HG03108 (cell line): ENCODE measurements around the gene RTL9.
"Not testable (repeated sequence)": the region's sequence is repeated elsewhere in the genome, so short reads cannot be mapped to it uniquely, and the experiment has no call there.

Source experiments
- ATAC-seq: cut with Tn5 transposase; IDR thresholded peaks from one replicate; pipeline ENCODE4 v1.9.1; 2021; ENCODE audit warnings: moderate library complexity; ENCODE audit not compliant: unreplicated experiment

The RTL9 gene

GRCh38 chrX:110358548-110358947, at the start of gene RTL9:
TSS of gene RTL9 (plus strand) at chrX:110358848. CDS start at chrX:110450618, 91,770 bp downstream.
- no peak for ATAC-seq

DNA sequence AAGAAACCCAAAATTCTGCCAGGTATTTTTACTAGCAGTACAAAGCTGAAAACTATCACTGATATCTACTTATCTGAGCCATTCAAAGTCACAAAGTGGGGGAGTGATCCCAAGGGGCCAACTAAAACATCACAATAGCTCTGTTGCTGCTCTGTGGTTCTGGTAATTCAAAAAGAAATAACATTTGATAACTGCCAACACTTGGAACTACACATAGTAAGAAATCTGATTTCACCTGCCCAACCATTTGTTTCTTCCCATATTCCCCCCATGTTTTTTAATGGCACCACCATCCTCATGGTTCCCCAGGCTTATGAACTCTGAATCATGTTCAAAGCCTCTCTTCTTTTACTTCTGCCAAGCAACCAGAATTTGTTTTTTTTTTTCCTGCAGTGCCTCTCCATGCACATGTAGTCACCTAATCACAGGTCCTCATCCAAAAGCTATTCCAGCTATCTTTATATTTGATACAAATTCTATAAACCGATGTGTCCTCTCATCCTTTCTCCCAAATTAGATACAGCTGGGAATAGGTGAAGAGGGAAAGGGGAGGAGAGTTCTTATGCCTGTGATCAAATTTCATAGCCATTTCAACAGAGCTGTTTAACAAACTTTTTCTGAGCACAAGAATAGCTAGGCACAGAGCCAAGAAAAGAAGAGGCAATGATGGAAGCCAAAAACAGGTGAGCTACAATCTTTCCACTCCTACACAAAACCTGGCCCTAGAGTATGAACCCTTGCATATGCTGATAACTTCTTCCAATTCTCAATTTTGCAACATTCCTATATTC, 48.5 kb upstream of the RTL9 start:
- no peak for ATAC-seq

DNA sequence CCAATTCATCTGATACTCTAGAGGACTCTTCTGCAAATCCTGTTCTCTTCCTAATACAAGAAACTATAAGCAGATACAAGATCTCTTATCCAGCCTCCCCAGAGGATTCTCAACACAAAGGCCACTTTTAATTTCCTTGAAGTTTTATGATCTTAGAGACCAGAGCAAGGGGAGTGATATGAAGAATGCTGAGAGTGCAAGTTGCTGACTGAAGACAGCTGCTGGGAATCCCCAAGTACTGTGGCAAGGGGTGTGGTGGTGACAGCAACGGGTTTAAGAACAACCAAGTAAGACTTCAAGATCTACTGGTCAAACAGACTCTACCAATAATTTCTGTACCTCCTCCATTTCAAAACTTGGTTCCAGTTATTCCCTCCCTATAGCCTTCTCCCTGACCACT, 47.8 kb upstream of the RTL9 start:
- ATAC-seq, result peak; percentile 65

GRCh38 chrX:110311437-110312230, 47.0 kb upstream of the RTL9 start:
- no peak for ATAC-seq

GRCh38 chrX:110315551-110315950, 43.1 kb upstream of the RTL9 start:
- ATAC-seq, result no peak

- ATAC-seq, result no peak
These were observed 42.1 kb upstream of the RTL9 start for GRCh38 chrX:110316351-110317060.

- peak; percentile 12 for ATAC-seq
These were observed 41.4 kb upstream of the RTL9 start for GRCh38 chrX:110317061-110317819.

DNA sequence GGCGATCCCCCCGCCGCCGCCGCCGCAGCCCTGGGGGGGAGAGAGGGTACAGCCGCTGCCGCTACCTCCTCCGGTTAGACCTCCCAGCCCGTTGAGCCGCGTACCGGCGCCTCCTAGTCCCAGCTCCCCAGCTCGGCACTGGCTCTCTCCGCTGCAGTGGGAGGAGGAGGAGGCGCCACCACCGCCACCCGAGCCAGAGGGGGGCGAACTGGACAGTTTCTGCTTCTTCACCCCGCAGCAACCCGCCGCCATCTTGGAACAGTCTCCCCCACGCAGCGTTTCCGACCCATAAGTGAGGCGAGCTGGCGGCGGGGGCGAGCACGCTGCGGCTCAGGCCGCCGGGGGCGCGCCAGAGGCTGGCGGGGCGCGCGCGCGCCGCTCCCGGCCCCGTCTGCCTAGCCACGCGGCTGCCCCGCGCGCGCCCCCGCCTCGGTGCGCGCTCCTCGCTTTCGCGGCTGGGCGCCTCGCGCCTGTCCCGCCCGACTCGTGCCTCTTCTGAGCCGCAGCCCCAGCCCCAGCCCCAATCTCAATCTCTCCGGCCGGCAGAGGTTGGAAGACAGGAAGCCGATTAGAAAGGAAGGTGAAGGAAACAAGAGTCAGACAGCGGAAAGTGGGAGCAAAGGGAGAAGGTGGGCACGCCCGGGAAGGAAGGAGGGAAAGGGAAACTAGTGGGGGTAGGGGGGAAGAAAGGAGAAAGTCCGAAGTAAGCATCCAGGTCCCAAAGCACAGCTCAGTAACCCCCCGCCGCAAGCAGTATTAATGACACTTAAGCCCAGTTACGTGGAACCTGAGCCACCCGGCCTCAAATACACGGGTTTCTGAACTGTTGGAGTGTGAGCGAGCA, 40.6 kb upstream of the RTL9 start, which contains the start of gene AMMECR1:
TSS of gene AMMECR1 (minus strand) at position 266 of the 844 bp plus-strand sequence. CDS start at position 252, 14 bp downstream.
- ATAC-seq, result peak; percentile 57

- no peak for ATAC-seq
These were observed 40.0 kb upstream of the RTL9 start for GRCh38 chrX:110318664-110318968.

DNA sequence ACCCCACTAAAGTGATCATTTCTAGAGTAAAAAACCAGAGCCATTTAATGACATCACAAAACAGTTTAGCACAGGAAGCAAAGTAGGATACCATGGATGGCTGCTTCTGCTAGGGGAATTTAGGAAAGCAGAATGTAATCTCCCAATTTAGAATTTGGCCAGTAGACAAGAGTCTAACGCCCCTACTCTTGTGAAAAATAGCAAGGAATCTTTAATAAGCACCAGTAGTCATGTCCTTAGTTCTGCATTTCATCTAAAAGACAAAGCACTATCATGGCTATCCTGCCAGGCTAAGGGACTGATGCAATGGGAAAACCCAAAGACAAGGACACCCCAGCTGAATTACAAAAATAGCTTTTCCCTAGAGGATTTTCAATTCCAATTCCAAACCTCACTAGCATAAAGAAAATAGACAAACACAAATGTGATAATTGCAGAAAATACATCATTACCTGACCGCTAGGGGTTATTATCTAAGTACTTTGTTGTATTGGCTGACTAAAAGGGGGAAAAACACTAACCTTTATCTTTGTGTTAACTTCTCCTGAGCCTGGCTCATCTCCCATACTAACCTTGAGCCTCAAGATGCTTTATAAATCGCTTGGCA, 38.2 kb upstream of the RTL9 start:
- no peak for ATAC-seq

GRCh38 chrX:110321081-110321480, 37.6 kb upstream of the RTL9 start:
- no peak for ATAC-seq

DNA sequence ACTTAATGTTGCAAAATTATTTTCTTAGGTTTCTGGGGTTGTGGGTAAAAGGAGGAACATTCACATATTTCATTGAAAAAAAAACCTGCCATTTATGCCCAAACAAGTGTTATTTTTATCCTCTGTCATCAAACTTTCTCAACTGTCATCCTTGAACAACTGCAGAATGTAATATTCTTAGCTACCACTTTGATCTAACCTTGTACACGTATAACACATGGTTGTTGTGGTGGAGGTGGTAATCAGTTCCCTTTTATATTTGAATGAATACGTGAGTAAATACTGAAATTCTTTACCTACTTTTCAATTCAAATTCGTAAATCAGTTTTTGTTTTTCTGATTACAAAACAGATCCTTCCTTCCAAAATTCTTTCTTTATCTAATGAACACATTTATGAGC, 37.0 kb upstream of the RTL9 start:
- ATAC-seq, result no peak

DNA sequence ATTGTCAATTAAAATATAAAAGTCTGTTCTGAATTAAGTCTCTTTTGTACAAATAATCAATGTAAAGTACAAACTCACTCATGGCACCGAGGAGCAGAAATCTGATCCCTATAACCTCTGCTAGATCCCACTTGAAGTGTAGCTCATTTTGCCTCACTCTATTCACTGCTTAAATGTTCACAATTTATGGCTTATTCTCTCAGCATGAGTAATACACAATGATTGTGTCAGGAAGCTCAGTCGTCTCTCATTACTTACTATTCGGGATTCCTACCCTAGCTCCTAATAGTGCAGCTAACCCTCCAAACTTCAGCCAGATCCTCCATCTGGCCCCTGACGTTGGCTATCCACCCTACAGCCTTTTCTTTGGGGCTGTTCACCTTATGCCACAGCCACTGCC, 36.0 kb upstream of the RTL9 start:
- no peak for ATAC-seq

GRCh38 chrX:110326712-110327111, 31.9 kb upstream of the RTL9 start:
- no peak for ATAC-seq

GRCh38 chrX:110327336-110327735, 31.3 kb upstream of the RTL9 start:
- no peak for ATAC-seq

- ATAC-seq, result not testable (repeated sequence)
These were observed 30.0 kb upstream of the RTL9 start for GRCh38 chrX:110328613-110329012.

DNA sequence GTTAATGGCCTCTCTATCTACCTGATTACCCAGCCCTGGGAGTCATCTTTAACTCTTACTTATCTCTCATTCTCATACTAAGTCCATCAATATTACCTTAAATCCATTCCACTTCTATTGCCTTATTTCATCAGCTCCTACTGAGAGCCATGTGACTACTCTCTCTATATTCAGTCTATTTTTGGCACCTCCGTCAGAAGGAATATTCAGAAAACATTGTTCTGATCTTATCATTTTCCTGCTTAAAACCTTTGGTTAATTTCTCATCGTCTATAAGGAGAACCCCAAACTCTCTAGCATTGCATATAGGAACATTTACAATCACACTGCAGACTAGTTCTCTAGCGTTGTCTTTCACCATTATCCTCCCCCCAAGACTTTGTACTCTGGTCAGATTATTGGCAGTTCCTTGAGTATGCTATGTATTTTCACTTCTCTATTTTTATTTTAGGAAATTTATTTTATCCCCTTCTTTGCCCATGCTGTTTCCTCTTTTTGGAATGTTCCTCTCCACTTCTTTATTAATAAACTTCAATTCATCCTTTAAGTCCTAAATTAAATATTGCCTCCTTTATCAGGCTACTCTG, 27.1 kb upstream of the RTL9 start:
- ATAC-seq, result no peak

GRCh38 chrX:110333458-110333857, 25.2 kb upstream of the RTL9 start:
- not testable (repeated sequence) for ATAC-seq

DNA sequence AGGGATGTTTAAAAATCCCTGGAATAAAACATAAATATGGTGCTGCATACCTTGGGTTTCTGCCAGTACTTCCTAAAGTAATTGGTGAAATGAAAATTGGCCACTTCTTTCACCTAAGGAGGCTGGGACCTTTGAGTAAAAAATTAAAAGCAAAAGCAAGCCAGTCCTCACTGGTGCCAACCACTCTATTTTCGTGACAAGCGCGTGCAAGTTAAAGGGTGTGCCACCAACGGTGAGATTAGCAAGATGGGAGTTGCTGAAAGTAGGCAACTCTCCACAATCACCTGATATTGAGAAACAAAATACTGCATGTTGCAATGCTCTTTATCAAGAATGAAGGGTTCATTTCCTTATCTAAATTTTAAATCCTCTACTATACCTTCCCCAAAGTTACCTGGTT, 19.7 kb upstream of the RTL9 start:
- ATAC-seq, result no peak
